ENCODE measurements around the gene RAG1.

DNA sequence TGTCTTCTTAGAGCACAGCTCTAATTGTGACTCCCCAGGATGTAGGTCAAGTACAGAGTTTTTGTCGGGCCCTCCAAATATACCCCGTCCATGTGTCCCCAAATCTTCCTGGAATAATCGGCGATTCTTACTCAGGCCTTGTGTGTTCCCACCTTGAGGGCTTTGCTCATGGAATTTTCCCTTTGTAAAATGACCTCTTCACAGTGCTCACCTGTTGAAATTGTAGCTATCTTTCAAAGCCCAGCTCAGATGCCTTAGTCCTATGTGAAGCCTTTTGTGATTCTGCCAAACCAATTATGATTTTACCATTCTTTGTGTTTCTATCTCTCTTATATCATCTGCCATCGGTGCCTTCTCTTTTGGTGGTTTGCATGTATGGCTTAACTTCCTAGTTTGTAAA is 60.3 kb downstream of the RAG1 start:
- TF ChIP-seq SUZ12 (IDR thresholded peaks at IDR 0.05; ENCODE audit: extremely low read depth, insufficient read depth, insufficient read length): no peak
- no peak for TF ChIP-seq ZNF274 (IDR thresholded peaks at IDR 0.05; ENCODE audit: low read depth, low read length)
- no peak for TF ChIP-seq YY1 (IDR thresholded peaks at IDR 0.05; ENCODE audit: insufficient read depth, insufficient read length)

Measured in NT2/D1 (cell line).